Measurements from ENCODE around the gene PREX1.

- TF ChIP-seq CTCF (conservative IDR thresholded peaks at IDR 0.05; ENCODE audit: low read length) (no peak), EZH2phosphoT487 (IDR thresholded peaks at IDR 0.05; ENCODE audit: borderline replicate concordance, low read depth, low read length) (no peak)
These were observed 243.3 kb downstream of the PREX1 start for GRCh38 chr20:48584391-48585060.

Measured in OCI-LY7 (cell line).